ENCODE measurements around the gene BCAN. TPM values are rescaled to one million over a fixed set of nuclear protein-coding genes. Genes with fewer than 3 reads are reported as not detected.

Gene BCAN
- total RNA-seq, 1 experiment from 2014 or later = 3.6 TPM

GRCh38 chr1:156642265-156643048 is 540 bp downstream of the BCAN start (continued):
- no peak for TF ChIP-seq ZSCAN18 (CRISPR knock-in tag; IDR thresholded peaks at IDR 0.05)
- no peak for TF ChIP-seq JAZF1 (CRISPR knock-in tag; IDR thresholded peaks at IDR 0.05)
- TF ChIP-seq ZNF232 (CRISPR knock-in tag; IDR thresholded peaks at IDR 0.05) = no peak
- TF ChIP-seq FOXJ3 (CRISPR knock-in tag; IDR thresholded peaks at IDR 0.05; ENCODE audit: borderline replicate concordance) = no peak
- TF ChIP-seq NR2C2 (CRISPR knock-in tag; IDR thresholded peaks at IDR 0.05) = no peak
- TF ChIP-seq ELF4 (CRISPR knock-in tag; IDR thresholded peaks at IDR 0.05; ENCODE audit: low read depth) = no peak
- TF ChIP-seq ZNF423 (CRISPR knock-in tag; IDR thresholded peaks at IDR 0.05) = peak; percentile 70
- TF ChIP-seq CREM (CRISPR knock-in tag; IDR thresholded peaks at IDR 0.05) = no peak
- TF ChIP-seq TEAD4 (CRISPR knock-in tag; IDR thresholded peaks at IDR 0.05) = no peak
- no peak for TF ChIP-seq AFF4 (CRISPR knock-in tag; IDR thresholded peaks at IDR 0.05; ENCODE audit: borderline replicate concordance)
- no peak for TF ChIP-seq MYBL2 (CRISPR knock-in tag; IDR thresholded peaks at IDR 0.05)
- TF ChIP-seq MLX (CRISPR knock-in tag; IDR thresholded peaks at IDR 0.05) = no peak
- TF ChIP-seq ARID4B (CRISPR knock-in tag; IDR thresholded peaks at IDR 0.05; ENCODE audit: borderline replicate concordance) = 0 out of 2 replicates have a peak, but pooled peaks have one; percentile 37
- no peak for TF ChIP-seq ZNF138 (CRISPR knock-in tag; conservative IDR thresholded peaks at IDR 0.05)
